Kasumi-1 (cell line): Measurements from ENCODE around the gene PTPRU.

Source experiments
- DNase-seq, 2 experiments: peaks; one replicate each; lab custom pipeline; 2025; lab: John Stamatoyannopoulos, UW

The PTPRU gene

GRCh38 chr1:29365906-29366670 lies 129.8 kb downstream of the PTPRU start:
- no peak for DNase-seq

- DNase-seq = no peak
Observed at GRCh38 chr1:29368936-29369932, 132.9 kb downstream of the PTPRU start.

GRCh38 chr1:29370067-29370466 lies 133.7 kb downstream of the PTPRU start:
- no peak for DNase-seq

GRCh38 chr1:29371332-29371731 lies 135.0 kb downstream of the PTPRU start:
- no peak for DNase-seq

- no peak for DNase-seq
Observed at GRCh38 chr1:29372108-29372507, 135.8 kb downstream of the PTPRU start.
